HepG2 (cell line): ENCODE results near the gene CERS4. TPM values are rescaled to one million over a fixed set of nuclear protein-coding genes. Genes with fewer than 3 reads are reported as not detected.

Experiments used
- ATAC-seq: fragments of 200-7000 bp; cut with Tn5 transposase; 3 replicates; pipeline ENCODE4 v1.9.1; 2020; ENCODE audit warnings: mild to moderate bottlenecking, moderate library complexity
- BruUV-seq: library from RNA; stranded (reverse); fragments of 400-500 nt; replicated peaks from 2 replicates; lab custom pipeline; 2021; lab: Mats Ljungman, UMichigan
- CTCF ChIA-PET: fragments of 300-600 bp; formaldehyde crosslinking; extraction: SDS; loops from one replicate; lab custom pipeline; 2021; ENCODE audit warnings: low total read pairs, inconsistent platforms, low intra/inter-chr PET ratio; lab: Yijun Ruan, JAX
- POLR2A ChIA-PET: fragments of 350-600 bp; sonication (Branson Sonifier 250); formaldehyde crosslinking; loops from one replicate; lab custom pipeline; 2020; ENCODE audit warnings: antibody characterized with exemption, inconsistent platforms; lab: Yijun Ruan, JAX
- DNase-seq: peaks from one replicate; pipeline ENCODE4 v3.0.0-alpha.2; 2015; ENCODE audit warnings: low spot score
- FAIRE-seq: peaks from 3 replicates; lab custom pipeline; 2011; peaks lifted over from hg19 to GRCh38; lab: Jason Lieb, UNC
- H2AFZ ChIP-seq: one replicate; pipeline ENCODE4 v1.6.1; 2011; ENCODE audit warnings: low read length, inconsistent platforms
- H3K27ac ChIP-seq: fragments of 300-600 bp; 3 replicates; pipeline ENCODE4 v1.8.0; 2011; ENCODE audit warnings: mixed run types, mild to moderate bottlenecking, mixed read lengths, low read length, inconsistent platforms; ENCODE audit not compliant: insufficient read depth; ENCODE audit errors: extremely low read length
- H3K27me3 ChIP-seq, 2 experiments: fragments of 200-600 bp in 1 of 2; 2 replicates in 1 of 2; 3 replicates in 1 of 2; pipeline versions ENCODE4 v1.6.0 to v1.8.0; 2011; ENCODE audit warnings: low read length in 2 of 2, mild to moderate bottlenecking in 2 of 2, moderate library complexity in 2 of 2, inconsistent platforms in 1 of 2; ENCODE audit not compliant: insufficient read depth in 2 of 2, control insufficient read depth in 1 of 2
- H3K36me3 ChIP-seq, 2 experiments: fragments of 200-600 bp in 1 of 2; replicated peaks in 1 of 2; 2 replicates in 1 of 2; 3 replicates in 1 of 2; pipeline versions ENCODE4 v1.5.1 to v1.8.0; 2011; ENCODE audit warnings: low read length in 2 of 2, inconsistent platforms in 1 of 2; ENCODE audit not compliant: insufficient read depth in 2 of 2, control insufficient read depth in 1 of 2
- H3K4me1 ChIP-seq: 2 replicates; pipeline ENCODE4 v1.5.1; 2012; ENCODE audit warnings: low read length, inconsistent platforms; ENCODE audit not compliant: insufficient read depth
- H3K4me2 ChIP-seq: 2 replicates; pipeline ENCODE4 v1.6.0; 2011; ENCODE audit warnings: low read depth, low read length, inconsistent platforms
- H3K4me3 ChIP-seq, 3 experiments: fragments of 200-600 bp in 1 of 3; sonication (generic), shearing (Covaris generic) in 1 of 3; replicated peaks in 1 of 3; 2 replicates each; pipeline ENCODE4 v1.5.1; 2011 to 2016; ENCODE audit warnings: low read length in 3 of 3, inconsistent platforms in 2 of 3, low read depth in 2 of 3, mild to moderate bottlenecking in 2 of 3, control low read depth in 1 of 3, mixed read lengths in 1 of 3; ENCODE audit not compliant: insufficient read depth in 1 of 3
- H3K79me2 ChIP-seq: one replicate; pipeline ENCODE4 v1.6.1; 2011; ENCODE audit warnings: low read length, inconsistent platforms; ENCODE audit not compliant: insufficient read depth
- H3K9ac ChIP-seq: 2 replicates; pipeline ENCODE4 v1.6.0; 2011; ENCODE audit warnings: mild to moderate bottlenecking, low read depth, low read length, inconsistent platforms; ENCODE audit not compliant: insufficient read depth
- H3K9me3 ChIP-seq: 2 replicates; pipeline ENCODE4 v1.5.1; 2012; ENCODE audit warnings: mild to moderate bottlenecking, low read length
- H4K20me1 ChIP-seq: 2 replicates; pipeline ENCODE4 v1.6.0; 2011; ENCODE audit warnings: inconsistent platforms, mild to moderate bottlenecking, low read length, moderate library complexity; ENCODE audit not compliant: insufficient read depth
- ATF2 ChIP-seq: sonication (generic); formaldehyde crosslinking; IDR thresholded peaks from 2 replicates; pipeline ENCODE4 v1.4.0; 2020; ENCODE audit warnings: missing genetic modification reagents
- HDAC1 ChIP-seq: sonication (generic); formaldehyde crosslinking; IDR thresholded peaks from 2 replicates; pipeline ENCODE4 v1.5.1; 2020; ENCODE audit warnings: mild to moderate bottlenecking, missing genetic modification reagents
- ZNF160 ChIP-seq: sonication (generic); formaldehyde crosslinking; IDR thresholded peaks from 2 replicates; pipeline ENCODE4 v1.8.0; 2022; ENCODE audit warnings: mild to moderate bottlenecking, inconsistent platforms, missing genetic modification reagents
- ZNF563 ChIP-seq: sonication (generic); formaldehyde crosslinking; IDR thresholded peaks from 2 replicates; pipeline ENCODE4 v1.8.0; 2022; ENCODE audit warnings: mild to moderate bottlenecking, moderate library complexity, missing genetic modification reagents
- ZSCAN5A ChIP-seq: sonication (generic); formaldehyde crosslinking; IDR thresholded peaks from 2 replicates; pipeline ENCODE4 v1.8.0; 2022; ENCODE audit warnings: mild to moderate bottlenecking, missing genetic modification reagents, borderline replicate concordance
- WGBS: methylation state at CpG from one replicate; pipeline ENCODE4 v1.1.6; 2017; ENCODE audit warnings: low lambda C conversion rate; 5-methylcytosine and 5-hydroxymethylcytosine counted together
- in situ Hi-C: cut with HindIII; loops from 2 replicates; pipeline ENCODE4 v1.10.0; 2017; ENCODE audit warnings: low pct_unique_long_range_greater_than_20kb; ENCODE audit not compliant: extremely low pct_ligation_motif_present
- intact Hi-C: fragments of 100-400 bp; cut with micrococcal nuclease; formaldehyde crosslinking; loops from one replicate; pipeline ENCODE4 v1.10.0; 2022; ENCODE audit not compliant: unreplicated experiment
- polyA plus RNA-seq, 8 experiments: library from polyadenylated mRNA; depleted of rRNA in 3 of 8; stranded (reverse) in 7 of 8; unstranded in 1 of 8; fragments of >200 nt; fragmentation: Illumina TruSeq in 4 of 8; extraction: Trizol in 4 of 8; gene quantifications; 2 replicates each; pipeline versions ENCODE4 v1.2.1 to v1.2.3, GENCODE V29; 2011 to 2016; ENCODE audit warnings: low read depth in 4 of 8, missing spikeins in 1 of 8, mixed read lengths in 1 of 8; ENCODE audit not compliant: insufficient read depth in 1 of 8
- total RNA-seq, 5 experiments: library from RNA; depleted of rRNA; stranded (reverse); fragments of >200 nt; fragmentation: Illumina TruSeq; extraction: Trizol; gene quantifications; 2 replicates each; pipeline ENCODE4 v1.2.3, GENCODE V29; 2016; ENCODE audit warnings: low read depth in 1 of 5

The CERS4 gene
- total and polyA plus RNA-seq, 2 of the 13 experiments (the other 11 are each of a cell fraction or from before 2014, with no cell fraction given), result 74.7 to 83.5 TPM

GRCh38 chr19:8239528-8240273 is 30.5 kb downstream of the CERS4 start:
- peak overlapping the region; percentile 53 for H3K9ac ChIP-seq
- H2AFZ ChIP-seq, result no peak overlapping the region

More at GRCh38 chr19:8239528-8240273, 30.5 kb downstream of the CERS4 start:
- Histone ChIP-seq H3K36me3 (peaks cover 8 to 27% of the 10 kb centered on the region in 2 experiments), H3K4me3 (peak overlapping the region in 1 of 3 experiments; percentile 18; a peak in 1 of 6 replicates), H3K9me3 (no peaks in the 10 kb centered on the region), H3K4me2 (peak overlapping the region; percentile 61), H3K27me3 (no peaks in the 10 kb centered on the region), H3K4me1 (peaks cover 79% of the 10 kb centered on the region), H3K79me2 (peaks cover 32% of the 10 kb centered on the region), H3K27ac (peak overlapping the region; percentile 69), H4K20me1 (no peaks in the 10 kb centered on the region)
- no peak for FAIRE-seq
- no peak for DNase-seq
- CTCF ChIA-PET, result no interaction called here
- no peak for TF ChIP-seq ATF2 (CRISPR knock-in tag)
- TF ChIP-seq ZNF160, result no peak
- TF ChIP-seq ZNF563 (CRISPR knock-in tag), result peak; percentile 17; the same call in 1 of the 2 replicates
- 0 out of 2 replicates have a peak, but pooled peaks have one; percentile 14 for TF ChIP-seq ZSCAN5A (CRISPR knock-in tag)
- 0 out of 2 replicates have a peak, but pooled peaks have one; percentile 8 for TF ChIP-seq HDAC1 (CRISPR knock-in tag)
- no TSS peak for BruUV-seq
- in situ Hi-C loops (no loop called here), intact Hi-C loops (loop anchor here (2.0 kb wide), 1 partner anchor 31 kb away; the partner anchor contains the start of gene CERS4)
- peak; percentile 25 for ATAC-seq
- POLR2A ChIA-PET, result no interaction called here
- WGBS, result 91% methylated on average over 2 of the region's 3 CpGs
